ENCODE data around the gene RTN4R.

Gene RTN4R

GRCh38 chr22:20198557-20199319 is 69.4 kb downstream of the RTN4R start:
- no peak for DNase-seq (ENCODE audit: low read depth)

DNA sequence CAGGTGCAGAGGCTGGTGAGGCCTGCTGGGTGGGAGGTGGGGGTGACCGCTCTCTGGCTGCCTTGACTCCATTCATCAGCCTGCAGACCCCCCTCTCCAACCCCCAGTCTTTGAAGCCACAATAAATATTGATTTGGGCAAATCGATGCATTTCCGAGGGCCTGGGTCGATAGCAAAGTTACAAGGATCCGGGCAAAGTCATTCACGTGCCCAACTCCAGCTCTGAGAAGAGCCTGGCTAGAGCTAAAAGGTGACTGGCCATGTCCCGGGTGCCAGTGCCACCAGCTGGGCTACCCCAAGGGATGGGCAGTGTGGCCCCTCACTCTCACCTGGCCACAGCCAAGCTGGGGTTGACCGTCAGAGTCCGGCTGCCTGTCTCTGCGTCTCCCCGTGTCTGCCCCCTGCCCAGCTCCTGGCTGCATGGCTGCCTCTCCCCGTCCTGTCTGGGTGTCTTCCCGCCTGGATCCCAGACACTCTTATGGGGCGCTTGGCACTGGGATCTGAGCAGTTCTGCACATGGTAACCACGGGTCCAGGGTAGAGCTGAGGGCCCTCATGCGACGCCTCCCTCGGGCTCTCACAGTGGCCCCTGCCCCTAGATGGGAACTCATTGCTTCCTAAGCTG is 70.6 kb downstream of the RTN4R start:
- no peak for DNase-seq (ENCODE audit: low read depth)

GRCh38 chr22:20196094-20196842 is 71.8 kb downstream of the RTN4R start:
- DNase-seq (ENCODE audit: low read depth) = no peak

- DNase-seq (ENCODE audit: low read depth) = no peak
Measured at GRCh38 chr22:20194681-20195593, 73.2 kb downstream of the RTN4R start.

DNA sequence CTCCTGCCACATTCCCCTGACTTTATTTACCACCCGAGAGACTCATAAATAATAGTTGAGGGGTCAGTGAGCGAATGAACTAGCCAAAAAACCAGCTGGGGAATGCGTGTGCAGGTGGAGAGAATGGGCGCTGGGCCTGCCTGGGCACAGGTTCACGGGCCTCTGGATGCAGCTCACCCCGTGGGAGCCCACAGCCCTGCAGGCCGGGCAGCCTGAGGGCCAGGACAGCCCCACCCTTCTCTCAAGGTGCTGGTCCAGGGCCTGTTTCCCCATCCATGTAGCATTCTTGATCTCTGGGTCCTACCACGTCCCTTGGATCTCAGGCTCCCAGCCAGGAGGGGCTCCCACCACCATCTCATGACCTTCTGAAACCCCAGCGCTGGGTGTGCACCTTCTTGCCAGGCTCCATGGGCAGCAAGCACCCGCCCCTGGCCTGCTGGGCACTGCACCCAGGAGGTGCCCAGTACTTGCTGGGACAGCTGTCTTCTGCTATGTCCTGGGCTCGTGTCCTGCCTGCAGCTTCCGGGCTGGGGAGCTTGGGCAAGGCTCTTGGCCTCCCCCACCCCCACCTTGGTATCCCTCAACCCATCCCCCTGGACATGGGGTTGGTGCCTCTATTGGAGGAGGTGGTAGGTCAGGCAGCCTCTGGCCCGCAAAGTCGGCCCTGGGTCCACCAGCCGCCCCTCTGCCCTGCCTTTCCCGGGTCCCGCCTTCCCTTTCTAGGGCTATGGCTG is 74.2 kb downstream of the RTN4R start:
- no peak for DNase-seq (ENCODE audit: low read depth)

- DNase-seq (ENCODE audit: low read depth) = no peak
Measured at GRCh38 chr22:20192972-20193760, 75.0 kb downstream of the RTN4R start.

- DNase-seq (ENCODE audit: low read depth) = no peak
Measured at GRCh38 chr22:20192293-20192971, 75.7 kb downstream of the RTN4R start.

DNA sequence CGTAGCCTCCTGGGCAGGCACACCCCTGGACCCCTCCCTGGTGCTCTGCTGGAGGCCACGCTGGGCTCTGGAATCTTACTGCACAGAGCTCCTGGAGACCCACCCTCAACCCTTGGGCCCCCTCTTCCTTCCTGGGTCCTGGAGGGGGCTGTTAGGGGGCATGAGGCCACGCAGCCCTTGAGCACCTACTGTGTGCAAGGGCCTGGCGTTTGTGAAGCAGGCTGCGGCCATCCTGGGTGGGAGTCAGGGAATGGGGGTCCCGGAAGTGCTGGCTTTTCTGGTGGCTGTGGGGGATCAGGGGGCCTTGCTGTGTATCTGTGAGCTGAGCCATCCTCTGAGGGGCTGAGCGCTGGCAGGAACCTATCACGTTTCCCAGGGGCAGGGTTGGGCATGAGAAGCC is 76.3 kb downstream of the RTN4R start:
- no peak for DNase-seq (ENCODE audit: low read depth)

All from stimulated activated CD8-positive, alpha-beta memory T cell treated with anti-CD3 and anti-CD28 coated beads, Interleukin-4, amount 100 ng/mL, for 24 hours (primary cell).